ENCODE measurements around the gene KRTAP1-4. TPM values are rescaled to one million over a fixed set of nuclear protein-coding genes. Genes with fewer than 3 reads are reported as not detected.
A peak's percentile ranks its signal among the peaks of the same experiment; 100 is the strongest.
"Not testable (repeated sequence)": the region's sequence is repeated elsewhere in the genome, so short reads cannot be mapped to it uniquely, and the experiment has no call there.

Gene KRTAP1-4
- total RNA-seq, 1 donor, result not detected

GRCh38 chr17:41065829-41066624 lies 36.0 kb upstream of the KRTAP1-4 start, which contains the start of gene KRTAP2-4:
KRTAP2-4 (minus strand) TSS chr17:41065879; CDS start chr17:41065845, 34 bp downstream.
- no peak for TF ChIP-seq CTCF (IDR thresholded peaks at IDR 0.05; ENCODE audit: insufficient read depth, low read length)
- H3K4me3 ChIP-seq (ENCODE audit: low read depth, low read length), result no peak within 1 kb of the TSS
- peak; percentile 87 for DNase-seq (ENCODE audit: low read depth)

- not testable (repeated sequence) for H3K4me3 ChIP-seq (ENCODE audit: low read depth, low read length); DNase-seq (ENCODE audit: low read depth)
Observed at GRCh38 chr17:41065016-41065689, 35.2 kb upstream of the KRTAP1-4 start.

- TF ChIP-seq CTCF (IDR thresholded peaks at IDR 0.05; ENCODE audit: insufficient read depth, low read length), result no peak
- H3K4me3 ChIP-seq (ENCODE audit: low read depth, low read length), result no peak overlapping the region
- no peak for DNase-seq (ENCODE audit: low read depth)
Observed at GRCh38 chr17:41064301-41064700, 34.3 kb upstream of the KRTAP1-4 start.

GRCh38 chr17:41063449-41063848 lies 33.5 kb upstream of the KRTAP1-4 start:
- TF ChIP-seq CTCF (IDR thresholded peaks at IDR 0.05; ENCODE audit: insufficient read depth, low read length), result no peak
- H3K4me3 ChIP-seq (ENCODE audit: low read depth, low read length), result no peak overlapping the region
- no peak for DNase-seq (ENCODE audit: low read depth)

- no peak for TF ChIP-seq CTCF (IDR thresholded peaks at IDR 0.05; ENCODE audit: insufficient read depth, low read length)
- no peak overlapping the region for H3K4me3 ChIP-seq (ENCODE audit: low read depth, low read length)
- peak; percentile 92 for DNase-seq (ENCODE audit: low read depth)
Observed at GRCh38 chr17:41061964-41062363, 32.0 kb upstream of the KRTAP1-4 start.

GRCh38 chr17:41060052-41060604 lies 30.1 kb upstream of the KRTAP1-4 start, which contains the start of gene KRTAP2-3:
KRTAP2-3 (minus strand) TSS chr17:41060114; CDS start chr17:41060050, 64 bp downstream.
- no peak within 1 kb of the TSS for H3K4me3 ChIP-seq (ENCODE audit: low read depth, low read length)
- TF ChIP-seq CTCF (IDR thresholded peaks at IDR 0.05; ENCODE audit: insufficient read depth, low read length), result no peak

GRCh38 chr17:41059276-41060051 lies 29.5 kb upstream of the KRTAP1-4 start:
- DNase-seq (ENCODE audit: low read depth), result peak; percentile 78
- H3K4me3 ChIP-seq (ENCODE audit: low read depth, low read length), result not testable (repeated sequence)

More at GRCh38 chr17:41060052-41060604, 30.1 kb upstream of the KRTAP1-4 start, which contains the start of gene KRTAP2-3:
- peak; percentile 88 for DNase-seq (ENCODE audit: low read depth)
